NCI-H128 (cell line): Measurements from ENCODE around the gene HSPB1.
"Not testable (repeated sequence)": the region's sequence is repeated elsewhere in the genome, so short reads cannot be mapped to it uniquely, and the experiment has no call there.

Experiments used
- DNase-seq: peaks from one replicate; lab custom pipeline; 2025; ENCODE audit not compliant: unreplicated experiment; lab: John Stamatoyannopoulos, UW

Gene HSPB1

DNA sequence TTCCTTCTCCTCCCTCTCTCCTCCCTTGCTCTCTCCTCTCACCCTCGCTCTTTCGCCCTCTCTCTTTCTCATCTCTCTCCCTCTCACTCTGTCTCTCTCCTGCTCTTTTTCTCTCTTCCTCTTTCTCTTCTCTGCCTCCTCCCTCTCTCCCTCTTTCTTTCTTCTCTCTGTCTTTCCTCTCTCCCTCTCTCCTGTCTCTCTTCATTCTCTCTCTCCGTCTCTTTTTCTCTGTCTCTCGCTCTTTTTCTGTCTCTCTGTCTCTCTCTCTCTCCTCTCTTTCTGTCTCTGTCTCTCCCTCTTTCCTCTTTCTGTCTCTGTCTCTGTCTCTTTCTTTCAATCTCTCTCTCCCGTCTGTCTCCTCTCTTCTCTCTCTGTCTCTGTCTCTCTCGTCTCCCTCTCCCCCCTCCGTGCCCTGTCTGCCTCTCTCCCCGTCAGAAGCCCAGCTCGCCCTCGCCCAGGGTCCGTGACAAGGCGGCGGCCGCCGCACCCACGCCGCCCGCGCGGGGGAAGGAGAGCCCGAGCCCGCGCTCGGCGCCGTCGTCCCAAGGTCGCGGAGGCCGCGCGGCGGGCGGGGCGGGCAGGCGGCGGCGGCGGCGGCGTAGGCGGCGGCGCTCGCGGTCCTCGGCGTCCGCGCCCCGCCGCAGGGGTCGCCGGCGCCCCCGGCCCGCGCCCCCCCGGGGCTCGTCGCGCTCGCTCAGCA lies 21.3 kb upstream of the HSPB1 start:
- DNase-seq: no peak

DNA sequence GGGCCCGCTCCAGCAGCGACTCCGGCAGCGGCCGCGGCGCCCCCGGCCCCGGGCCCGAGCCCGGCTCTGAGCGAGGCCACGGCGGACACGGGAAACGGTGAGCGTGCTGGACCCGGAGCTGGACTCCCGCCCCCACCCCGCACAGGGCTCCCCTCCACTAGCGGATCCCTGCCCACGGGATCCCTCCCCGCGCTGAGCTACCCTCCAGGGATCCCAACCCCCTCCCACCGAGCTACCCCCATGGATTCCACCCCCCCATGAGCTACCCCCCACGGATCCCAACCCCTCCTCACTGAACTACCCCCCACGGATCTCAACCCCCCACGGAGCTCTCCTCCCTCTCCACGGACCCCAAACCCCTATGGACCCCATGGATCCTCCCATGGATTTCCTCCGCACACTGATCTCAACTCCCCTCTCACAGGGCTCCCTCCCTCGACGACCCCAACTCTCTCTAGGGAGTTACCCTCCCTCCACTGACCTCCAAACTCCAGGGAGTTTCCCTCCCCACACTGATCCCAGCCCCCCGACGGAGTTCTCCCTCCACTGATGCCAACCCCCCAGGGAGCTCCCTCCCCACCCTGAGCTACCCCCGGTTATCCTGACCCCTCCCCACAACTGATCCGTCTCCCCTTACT lies 20.6 kb upstream of the HSPB1 start:
- DNase-seq: no peak

DNA sequence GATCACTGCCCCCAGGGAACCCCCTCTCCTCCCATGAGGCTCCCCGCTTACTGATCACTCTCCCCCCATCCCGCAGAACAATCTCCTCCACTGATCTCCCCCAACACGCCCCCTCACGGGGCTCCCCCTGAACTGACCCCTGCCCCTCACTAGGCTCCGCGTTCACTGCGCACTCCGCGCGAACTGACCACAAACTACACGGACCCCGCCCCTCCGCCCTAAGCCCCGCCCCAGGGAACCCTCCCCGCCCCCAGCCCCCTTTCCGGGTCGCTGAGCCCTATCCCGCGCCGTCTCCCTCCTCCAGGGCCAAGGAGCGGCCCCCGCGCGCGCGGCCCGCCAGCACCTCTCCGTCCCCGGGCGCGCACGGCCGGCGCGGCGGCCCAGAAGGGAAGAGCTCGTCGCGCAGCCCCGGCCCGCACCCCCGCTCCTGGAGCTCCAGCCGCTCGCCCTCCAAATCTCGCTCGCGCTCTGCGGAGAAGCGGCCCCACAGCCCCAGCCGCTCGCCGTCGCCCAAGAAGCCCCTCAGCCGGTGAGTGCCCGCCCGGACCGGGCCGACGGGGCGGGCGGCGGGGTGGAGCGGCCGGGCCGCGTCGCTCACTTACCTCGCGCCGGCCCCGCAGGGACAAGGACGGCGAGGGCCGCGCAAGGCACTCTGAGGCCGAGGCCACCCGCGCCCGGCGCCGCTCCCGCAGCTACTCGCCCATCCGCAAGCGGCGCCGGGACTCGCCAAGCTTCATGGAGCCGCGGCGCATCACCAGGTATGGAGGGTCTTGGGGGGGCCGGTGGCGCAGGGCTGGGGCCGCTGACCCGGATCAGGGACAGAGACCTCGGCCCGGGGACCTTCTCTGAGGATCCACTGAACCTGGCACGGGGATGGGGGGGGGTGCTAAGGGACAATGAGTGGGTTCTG lies 19.9 kb upstream of the HSPB1 start:
- DNase-seq: no peak

DNA sequence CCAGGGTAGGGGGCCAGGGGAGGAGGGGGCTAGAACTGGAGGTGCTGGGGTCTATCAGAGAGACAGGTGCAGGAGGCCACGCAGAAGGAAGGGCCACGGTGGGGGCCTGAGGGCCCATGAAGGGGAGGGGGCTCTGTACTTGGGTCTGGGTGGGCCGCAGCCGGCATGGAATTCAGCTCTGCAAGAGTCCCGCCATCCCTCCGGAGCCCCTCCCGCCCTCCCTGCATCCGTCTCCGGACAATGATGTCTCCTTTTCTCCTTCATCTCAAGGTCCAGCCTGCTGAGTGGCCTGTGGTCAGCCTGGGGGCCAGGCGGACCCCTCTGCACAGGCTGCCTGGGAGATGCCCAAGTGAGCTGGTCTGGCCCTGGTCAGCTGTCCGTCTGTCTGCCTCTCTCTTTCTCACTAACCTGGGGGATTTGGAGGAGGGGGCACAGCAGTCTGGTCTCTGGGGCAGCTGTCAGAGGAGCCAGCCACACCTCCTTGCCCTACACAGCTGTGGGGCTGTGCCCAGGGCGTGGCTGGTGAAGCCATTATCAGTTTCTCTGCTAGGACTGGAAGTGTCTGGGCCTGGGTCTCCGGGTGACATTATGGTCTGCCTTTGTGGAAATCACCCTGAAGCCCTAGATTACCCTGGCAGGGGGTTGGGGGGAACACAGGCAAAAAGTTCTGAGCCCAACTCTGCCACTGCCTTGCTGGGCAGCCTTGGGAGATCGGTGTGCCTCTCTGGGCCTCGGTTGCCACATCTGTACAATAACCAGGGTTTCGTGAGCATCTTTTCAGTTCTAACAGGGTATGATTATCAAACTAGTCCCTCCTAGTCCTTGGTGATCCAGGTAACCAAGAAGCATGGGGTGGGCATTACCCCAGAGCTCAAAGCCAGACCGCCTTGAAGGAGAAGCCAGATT lies 19.0 kb upstream of the HSPB1 start:
- DNase-seq: no peak

DNA sequence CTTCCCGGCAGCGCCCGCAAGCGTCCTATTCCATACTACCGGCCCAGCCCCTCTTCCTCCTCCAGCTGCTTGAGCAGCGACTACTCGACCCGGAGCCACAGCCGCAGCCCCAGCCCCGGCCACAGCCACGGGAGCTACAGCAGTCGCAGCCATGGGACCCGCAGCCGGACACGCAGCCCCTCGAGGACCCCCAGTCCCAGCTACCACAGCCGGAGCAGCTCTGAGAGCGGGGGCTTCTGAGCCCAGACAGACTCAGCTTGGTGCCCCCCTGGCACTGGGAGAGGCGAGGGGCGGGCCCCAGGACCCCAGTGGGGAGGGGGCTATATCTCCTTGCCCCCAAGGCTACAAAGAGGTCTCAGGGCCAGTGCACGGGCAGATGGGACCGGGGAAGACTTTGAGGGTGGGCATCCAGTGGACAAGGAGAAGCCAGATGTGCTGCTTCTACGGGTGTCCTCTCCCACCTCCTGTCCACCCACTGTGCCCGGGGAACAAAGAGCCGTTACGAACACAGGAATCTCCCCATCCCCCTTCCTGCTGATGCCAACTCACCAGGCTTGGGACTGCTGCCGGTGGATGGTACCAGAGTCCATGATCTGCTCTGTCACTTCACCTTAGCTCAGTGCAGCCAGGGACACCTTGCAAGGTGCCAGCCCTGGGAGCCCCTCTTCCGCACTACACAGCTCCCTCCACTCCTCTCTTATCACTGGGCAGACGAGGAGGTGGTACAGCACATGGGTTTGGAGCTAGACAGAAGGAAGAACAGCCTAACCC lies 16.7 kb upstream of the HSPB1 start:
- DNase-seq: no peak

DNA sequence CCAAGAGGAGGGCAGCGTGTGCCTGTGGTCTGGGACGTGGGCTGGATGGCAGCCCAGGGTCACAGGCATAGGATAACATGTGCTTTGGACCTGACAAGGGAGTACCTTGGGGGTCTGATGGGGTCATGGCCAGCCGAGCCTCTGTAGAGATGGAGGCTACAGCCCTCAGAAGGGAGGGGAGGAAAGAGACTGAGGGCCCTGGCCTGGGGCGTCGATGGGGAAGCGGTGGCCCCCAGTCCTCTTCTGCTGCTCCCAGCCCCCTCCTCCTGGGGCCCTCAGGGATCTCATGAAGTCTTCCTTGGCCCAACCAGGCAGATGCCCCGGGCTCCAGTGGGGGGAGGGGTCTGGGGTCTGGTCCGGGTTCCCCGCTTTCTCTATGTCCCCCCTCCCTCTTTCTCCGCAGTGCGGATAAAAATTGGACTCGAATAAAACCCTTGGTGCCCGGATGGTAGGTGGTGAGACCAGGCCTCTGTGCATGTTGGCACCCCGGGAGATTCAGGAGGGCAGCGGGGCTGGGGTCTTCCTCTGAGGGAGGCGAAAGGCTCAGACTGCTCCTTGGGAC lies 15.6 kb upstream of the HSPB1 start:
- DNase-seq: no peak

DNA sequence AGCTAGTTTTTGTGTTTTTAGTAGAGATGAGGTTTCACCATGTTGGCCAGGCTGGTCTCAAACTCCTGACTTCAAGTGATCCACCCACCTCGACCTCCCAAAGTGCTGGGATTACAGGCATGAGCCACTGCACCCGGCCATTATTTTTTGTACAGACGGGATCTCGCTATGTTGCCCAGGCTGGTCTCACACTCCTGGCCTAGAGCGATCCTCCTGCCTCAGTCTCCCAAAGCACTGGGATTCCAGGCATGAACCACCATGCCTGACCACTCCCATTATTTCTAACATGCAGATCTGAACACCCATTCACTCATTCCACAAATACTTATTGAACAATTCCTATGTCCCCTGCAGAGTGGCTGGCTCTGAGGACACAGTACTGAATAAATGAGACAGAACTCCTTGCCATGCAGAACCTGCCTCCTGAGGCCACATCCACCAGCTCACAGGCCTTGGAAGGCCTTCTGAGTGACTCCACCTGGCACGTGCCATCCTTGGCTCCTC lies 11.6 kb upstream of the HSPB1 start:
- DNase-seq: not testable (repeated sequence)

DNA sequence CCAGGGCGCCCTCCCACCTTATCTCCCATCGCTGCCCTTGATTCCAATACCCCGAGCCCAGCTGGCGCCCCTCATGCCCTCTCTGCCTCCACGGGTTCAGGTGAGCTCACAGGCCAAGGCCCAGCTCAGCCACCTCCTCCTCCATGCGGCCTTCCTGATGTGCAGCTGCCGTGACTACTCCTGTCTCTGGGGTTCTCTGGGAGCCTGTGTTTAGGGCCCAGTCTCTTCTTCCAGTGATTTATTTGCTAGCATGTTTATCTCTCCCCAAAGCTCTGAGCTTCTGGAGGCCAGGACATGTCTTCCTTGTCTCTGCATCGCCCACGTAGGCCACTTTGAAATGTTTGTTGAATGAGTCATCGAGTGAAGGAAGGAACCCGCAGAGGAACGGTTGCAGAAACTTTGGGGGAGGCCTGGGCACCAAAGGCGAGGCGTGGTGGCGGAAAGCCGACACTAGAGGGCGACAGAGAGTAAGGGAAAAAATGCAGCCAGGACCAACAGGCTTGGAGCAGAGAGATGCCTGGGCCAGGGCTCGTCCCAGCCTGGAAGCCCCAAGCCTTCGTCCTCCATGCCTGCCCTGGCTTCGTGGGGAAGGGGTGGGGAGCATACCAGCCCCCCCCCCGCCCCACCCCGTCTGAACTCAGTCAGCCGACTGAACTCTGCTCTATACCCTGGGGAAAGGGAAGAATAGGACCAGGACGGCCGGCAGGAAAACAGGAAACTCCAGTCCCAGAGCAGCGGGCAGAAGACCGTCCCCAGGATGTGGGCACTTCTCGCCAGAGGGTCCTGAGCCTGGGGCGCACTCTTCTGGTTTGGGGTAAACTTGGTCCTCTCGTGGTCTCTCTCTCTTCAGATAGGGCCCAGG lies 10.9 kb upstream of the HSPB1 start:
- peak; percentile 83 for DNase-seq

DNA sequence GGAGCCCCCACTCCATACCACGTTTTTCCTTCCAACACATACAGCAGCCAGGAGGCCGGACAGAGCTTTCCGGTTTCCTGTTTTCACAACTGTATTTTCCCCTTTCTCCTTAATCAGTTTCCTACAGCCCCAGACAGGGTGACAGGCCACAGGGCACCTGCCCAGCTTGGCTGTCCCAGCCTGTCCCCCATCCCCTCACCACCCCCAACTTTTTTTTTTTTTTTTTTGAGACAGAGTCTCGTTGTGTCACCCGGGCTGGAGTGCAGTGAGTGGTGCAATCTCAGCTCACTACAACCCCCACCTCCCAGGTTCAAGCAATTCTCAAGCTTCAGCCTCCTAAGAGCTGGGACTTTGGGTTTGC lies 10.3 kb upstream of the HSPB1 start:
- DNase-seq: no peak

DNA sequence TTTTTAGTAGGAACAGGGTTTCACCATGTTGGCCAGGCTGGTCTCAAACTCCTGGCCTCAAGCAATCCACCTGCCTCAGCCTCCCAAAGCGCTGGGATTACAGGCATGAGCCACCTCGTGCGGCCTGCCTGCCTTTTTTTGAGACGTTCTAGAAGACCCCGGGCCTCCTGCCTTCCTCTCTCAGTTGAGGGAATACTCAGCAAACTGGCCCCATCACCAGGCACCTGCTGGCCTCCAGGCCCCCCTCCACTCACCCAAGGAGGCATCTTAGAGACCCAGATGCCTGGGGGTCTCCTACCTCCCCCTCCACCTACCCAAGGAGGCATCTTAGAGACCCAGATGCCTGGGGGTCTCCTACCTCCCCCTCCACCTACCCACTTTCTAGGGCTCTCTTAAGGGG lies 9.6 kb upstream of the HSPB1 start:
- not testable (repeated sequence) for DNase-seq

DNA sequence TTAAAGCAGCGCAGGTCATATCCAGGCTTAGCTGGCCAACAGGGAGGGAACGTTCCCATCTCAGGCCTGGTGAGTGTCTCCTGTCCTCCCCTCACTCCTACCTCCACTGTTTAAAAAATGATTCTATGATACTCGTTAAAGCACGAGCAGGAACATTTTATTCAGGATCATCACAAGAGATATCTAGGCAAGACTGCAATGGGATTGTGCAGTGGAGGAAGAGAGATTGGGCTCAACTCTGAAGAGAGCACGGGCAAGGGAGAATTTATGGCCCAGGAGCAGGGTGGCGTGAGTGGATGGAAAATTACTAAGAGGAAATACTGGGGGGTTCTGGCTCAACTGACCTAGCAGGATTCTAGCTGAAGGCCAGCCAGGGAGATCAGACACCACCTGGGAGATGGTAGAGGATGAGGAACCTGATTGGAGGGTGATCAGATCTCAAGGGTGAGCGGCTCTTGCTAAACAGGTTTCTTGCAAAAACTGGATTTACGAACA lies 9.0 kb upstream of the HSPB1 start:
- DNase-seq: no peak

DNA sequence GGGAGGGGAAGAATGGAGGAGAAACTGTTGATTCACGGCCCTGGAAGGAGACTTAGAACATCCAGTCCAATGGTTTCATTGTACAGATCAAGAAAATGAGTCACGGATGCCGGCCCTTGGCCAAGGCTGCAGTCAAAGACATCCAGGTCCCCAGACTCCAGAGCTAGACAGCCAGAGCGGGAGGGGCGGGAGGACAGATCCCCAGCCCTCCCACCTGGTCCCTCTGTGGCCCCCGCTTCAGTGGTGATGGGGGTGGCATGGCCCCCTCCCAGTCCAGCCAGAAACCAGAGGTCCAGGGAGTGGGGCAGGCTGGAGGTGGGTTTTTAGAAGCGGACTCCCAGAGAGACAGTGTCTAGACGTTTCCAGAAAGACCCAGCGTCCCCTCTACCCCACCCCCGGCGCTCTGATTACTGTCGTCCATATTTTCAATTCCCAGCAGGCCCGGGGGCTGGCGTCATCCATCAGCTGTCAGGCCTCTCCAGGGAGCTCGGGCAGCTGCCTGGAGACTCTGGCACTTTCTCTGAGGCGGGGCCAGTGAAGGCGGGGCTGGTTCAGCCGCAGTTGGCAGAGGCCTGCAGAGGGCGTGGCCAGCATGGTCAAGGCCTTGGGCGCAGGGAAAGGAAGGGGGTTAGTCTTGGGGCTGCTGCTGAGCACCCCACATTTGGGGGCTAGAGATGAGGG lies 8.0 kb upstream of the HSPB1 start:
- peak; percentile 83 for DNase-seq

DNA sequence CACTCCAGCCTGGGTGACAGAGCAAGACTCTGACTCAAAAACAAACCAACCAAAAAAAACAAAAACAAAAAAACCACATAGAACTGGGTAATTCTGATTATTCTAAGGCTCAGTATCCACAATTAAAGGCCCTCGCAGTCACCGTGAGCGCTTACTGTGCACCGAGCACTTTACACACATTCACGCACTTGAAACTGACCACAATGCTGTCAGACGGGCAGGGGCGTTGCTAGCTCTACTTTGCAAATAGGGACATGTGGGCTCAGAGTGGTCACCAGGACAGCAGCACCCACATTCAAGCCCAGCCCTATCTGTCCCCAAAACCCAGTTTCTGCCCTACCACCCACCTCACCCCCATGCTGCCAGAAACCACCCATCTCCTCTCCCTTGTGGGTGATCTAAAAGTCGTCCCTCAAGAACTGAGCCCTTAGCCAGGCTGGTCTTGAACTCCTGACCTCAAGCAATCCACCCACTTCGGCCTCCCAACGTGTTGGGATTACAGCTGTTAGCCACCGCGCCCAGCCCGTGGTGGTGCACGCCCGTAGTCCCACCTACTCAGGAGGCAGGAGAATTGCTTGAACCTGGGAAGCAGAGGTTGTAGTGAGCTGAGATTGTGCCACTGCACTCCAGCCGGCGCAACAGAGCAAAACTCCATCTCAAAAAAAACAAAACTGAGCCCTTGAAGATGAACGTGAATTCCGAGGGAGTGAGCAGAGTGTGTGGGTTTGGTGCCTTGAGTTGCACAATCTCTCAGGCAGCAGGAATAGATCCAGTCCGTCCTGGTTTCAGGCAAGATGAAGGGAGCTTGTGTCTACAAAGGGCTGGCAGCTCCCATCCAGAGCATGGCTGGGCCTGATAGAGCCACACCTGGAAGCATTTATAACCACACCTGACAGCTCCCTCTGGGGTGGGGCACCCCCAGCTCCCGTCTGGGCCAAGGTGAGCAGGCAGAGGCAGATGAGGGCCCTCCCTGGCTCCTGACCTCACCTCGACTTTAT lies 5.4 kb upstream of the HSPB1 start:
- DNase-seq: no peak

DNA sequence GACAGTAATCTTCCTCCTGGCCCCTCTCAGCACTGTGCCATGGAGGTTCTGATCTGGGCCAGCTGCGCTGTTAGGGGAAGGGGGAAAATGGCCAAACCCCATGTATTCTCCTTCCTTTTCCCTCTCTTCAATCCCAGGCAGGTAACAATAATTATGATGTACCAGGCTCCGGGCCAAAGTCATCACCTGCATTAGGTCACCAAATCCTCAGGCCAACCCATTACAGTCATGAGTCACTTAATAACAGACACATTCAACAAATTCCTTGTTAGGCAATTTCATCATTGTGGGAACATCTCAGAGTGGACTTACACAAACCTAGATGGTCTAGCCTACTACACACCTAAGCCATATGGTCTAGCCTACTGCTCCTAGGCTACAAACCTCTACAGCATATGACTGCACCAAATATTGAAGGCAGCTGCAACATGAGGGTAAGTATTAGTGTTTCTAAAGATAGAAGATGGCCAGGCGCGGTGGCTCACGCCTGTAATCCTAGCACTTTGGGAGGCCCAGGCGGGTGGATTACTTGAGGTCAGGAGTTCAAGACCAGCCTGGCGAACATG lies 2.2 kb upstream of the HSPB1 start:
- no peak for DNase-seq

DNA sequence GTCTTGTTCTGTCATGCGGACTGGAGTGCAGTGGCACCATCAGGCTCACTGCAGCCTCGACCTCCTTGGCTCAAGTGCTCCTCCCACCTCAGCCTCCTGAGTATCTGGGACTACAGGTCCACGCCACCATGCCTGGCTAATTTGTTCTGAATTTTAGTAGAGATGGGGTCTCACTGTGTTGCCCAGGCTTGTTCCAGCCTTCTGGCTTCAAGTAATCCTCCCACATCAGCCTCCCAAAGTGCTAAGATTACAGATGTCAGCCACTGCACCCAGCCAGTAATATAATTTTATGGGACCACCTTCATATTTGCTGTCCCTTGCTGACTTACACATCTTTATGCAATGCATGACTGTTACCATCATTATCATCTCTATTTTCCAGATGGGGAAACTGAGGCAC lies 1.5 kb upstream of the HSPB1 start:
- no peak for DNase-seq
